Body of pancreas (tissue), 4 donors: ENCODE measurements around the gene BCL2. TPM values are rescaled to one million over a fixed set of nuclear protein-coding genes. Genes with fewer than 3 reads are reported as not detected.

Source experiments
- ATAC-seq: fragments of 150-250 bp; one replicate; pipeline ENCODE4 v1.9.1; 2016
- DNase-seq, 4 donors: peaks; one replicate each; pipeline ENCODE4 v3.0.0-alpha.2; 2019
- H3K27ac ChIP-seq, 4 donors: fragments of 200-600 bp; sonication (generic); 1 replicate in 3 of 4; 2 replicates in 1 of 4; pipeline versions ENCODE4 v1.5.1 to v1.6.1; 2016 to 2019; ENCODE audit warnings: mild to moderate bottlenecking in 1 of 4, mixed read lengths in 1 of 4, moderate library complexity in 1 of 4
- H3K27me3 ChIP-seq, 2 donors: fragments of 200-600 bp; sonication (generic); one replicate each; pipeline ENCODE4 v1.6.0; 2016; ENCODE audit warnings: mild to moderate bottlenecking in 1 of 2
- H3K36me3 ChIP-seq, 2 donors: fragments of 200-600 bp; sonication (generic); replicated peaks in 1 of 2; 2 replicates each; pipeline ENCODE4 v1.5.1; 2016; ENCODE audit warnings: low read depth in 2 of 2; ENCODE audit not compliant: insufficient read depth in 1 of 2
- H3K4me1 ChIP-seq: fragments of 200-600 bp; sonication (generic); one replicate; pipeline ENCODE4 v1.6.0; 2016
- H3K4me3 ChIP-seq, 2 donors: fragments of 200-600 bp; sonication (generic); 1 replicate in 1 of 2; 2 replicates in 1 of 2; pipeline ENCODE4 v1.5.1; 2016 to 2019
- H3K9me3 ChIP-seq, 3 donors: fragments of 200-600 bp; sonication (generic); 1 replicate in 2 of 3; 2 replicates in 1 of 3; pipeline ENCODE4 v1.5.1; 2016
- CTCF ChIP-seq, 7 experiments: fragments of 450-650 bp in 4 of 7; fragments of 200-600 bp in 3 of 7; sonication (generic) in 3 of 7; IDR thresholded peaks; one replicate each; pipeline ENCODE4 v1.5.1; 2016 to 2019; ENCODE audit warnings: antibody characterized with exemption in 7 of 7
- POLR2A ChIP-seq, 3 donors: fragments of 450-650 bp; IDR thresholded peaks; one replicate each; pipeline ENCODE4 v1.6.1; 2016; ENCODE audit warnings: antibody characterized with exemption in 3 of 3, mild to moderate bottlenecking in 2 of 3
- WGBS, 2 donors: methylation state at CpG; one replicate each; pipeline ENCODE4 v1.1.5; 2017; 5-methylcytosine and 5-hydroxymethylcytosine counted together
- intact Hi-C: fragments of 100-400 bp; cut with DNase I; formaldehyde crosslinking; loops from one replicate; pipeline ENCODE4 v1.15.1; 2023
- total RNA-seq, 2 donors: library from RNA; depleted of rRNA; stranded (reverse); fragments of >200 nt; gene quantifications; one replicate each; pipeline ENCODE4 v1.1.0, GENCODE V29; 2016

Gene BCL2
- total RNA-seq, 2 donors from 2014 or later, result 10.1 to 18.5 TPM

- Histone ChIP-seq H3K27ac (peak overlapping the region in 2 of 4 donors; percentile 54 to 57), H3K27me3 (no peaks in the 10 kb centered on the region), H3K4me3 (no peak overlapping the region), H3K36me3 (no peaks in the 10 kb centered on the region), H3K4me1 (peaks cover 43% of the 10 kb centered on the region), H3K9me3 (no peaks in the 10 kb centered on the region)
- no peak for ATAC-seq
- DNase-seq, result peak; percentile 62 to 70 (median 66)
- WGBS, 2 donors, result 14 to 23% methylated on average over 8 of the region's 8 CpGs
- intact Hi-C loops, result loop anchor here (5.0 kb wide), 1 partner anchor 301 kb away; no protein-coding TSS in a partner anchor
- TF ChIP-seq CTCF (IDR thresholded peaks at IDR 0.05), result peak; percentile 45 to 87 (median 83)
- TF ChIP-seq POLR2A (IDR thresholded peaks at IDR 0.05), result no peak
Observed at GRCh38 chr18:63322908-63323634, 3.5 kb upstream of the BCL2 start.

GRCh38 chr18:63322206-63322605 lies 2.6 kb upstream of the BCL2 start:
- WGBS, 2 donors, result 61 to 87% methylated on average over 4 of the region's 4 CpGs
- Histone ChIP-seq H3K9me3 (no peaks in the 10 kb centered on the region), H3K27ac (peak overlapping the region in 2 of 4 donors; percentile 54 to 57), H3K27me3 (no peaks in the 10 kb centered on the region), H3K4me3 (no peak overlapping the region), H3K4me1 (peaks cover 45% of the 10 kb centered on the region), H3K36me3 (no peaks in the 10 kb centered on the region)
- no peak for TF ChIP-seq POLR2A (IDR thresholded peaks at IDR 0.05)
- TF ChIP-seq CTCF (IDR thresholded peaks at IDR 0.05), result no peak
- no peak for ATAC-seq
- no peak for DNase-seq
- intact Hi-C loops, result loop anchor here (5.0 kb wide), 1 partner anchor 300 kb away; no protein-coding TSS in a partner anchor

- Histone ChIP-seq H3K9me3 (no peaks in the 10 kb centered on the region), H3K4me3 (no peak overlapping the region), H3K27me3 (no peaks in the 10 kb centered on the region), H3K4me1 (peaks cover 45% of the 10 kb centered on the region), H3K27ac (peak overlapping the region; percentile 64 to 89 (median 84)), H3K36me3 (no peaks in the 10 kb centered on the region)
- intact Hi-C loops, result loop anchor here (5.0 kb wide), 1 partner anchor 299 kb away; no protein-coding TSS in a partner anchor
- no peak for DNase-seq
- ATAC-seq, result no peak
- TF ChIP-seq CTCF (IDR thresholded peaks at IDR 0.05), result no peak
- TF ChIP-seq POLR2A (IDR thresholded peaks at IDR 0.05), result no peak
- WGBS, 2 donors, result 72 to 77% methylated on average over 9 of the region's 9 CpGs
Observed at GRCh38 chr18:63321291-63321690, 1.7 kb upstream of the BCL2 start.

- peak in 3 of 4 donors; percentile 34 to 54 (median 47) for DNase-seq
- WGBS, 2 donors, result 23 to 30% methylated on average over 16 of the region's 16 CpGs
Observed at GRCh38 chr18:63320975-63321265, 1.4 kb upstream of the BCL2 start.

More at GRCh38 chr18:63320975-63321265, 1.4 kb upstream of the BCL2 start:
- H3K27me3 ChIP-seq, result no peaks in the 10 kb centered on the region
- intact Hi-C loops, result loop anchor here (5.0 kb wide), 1 partner anchor 299 kb away; no protein-coding TSS in a partner anchor
- no peak for ATAC-seq
- no peak overlapping the region for H3K4me3 ChIP-seq
- H3K9me3 ChIP-seq, result no peaks in the 10 kb centered on the region
- H3K36me3 ChIP-seq, result no peaks in the 10 kb centered on the region
- H3K4me1 ChIP-seq, result peaks cover 41% of the 10 kb centered on the region
- no peak for TF ChIP-seq POLR2A (IDR thresholded peaks at IDR 0.05)
- TF ChIP-seq CTCF (IDR thresholded peaks at IDR 0.05), result no peak
- peak overlapping the region; percentile 64 to 89 (median 84) for H3K27ac ChIP-seq
